Tibial nerve (tissue), 4 donors: ENCODE measurements around the gene STARD10. TPM values are rescaled to one million over a fixed set of nuclear protein-coding genes. Genes with fewer than 3 reads are reported as not detected.

Experiments
- DNase-seq, 2 donors: peaks; one replicate each; pipeline ENCODE4 v3.0.0-alpha.2; 2019; ENCODE audit warnings: low spot score in 2 of 2
- H3K27ac ChIP-seq, 4 donors: fragments of 200-600 bp; sonication (generic) in 3 of 4; one replicate each; pipeline ENCODE4 v1.5.1; 2017 to 2019; ENCODE audit warnings: mild to moderate bottlenecking in 1 of 4
- H3K27me3 ChIP-seq, 2 donors: fragments of 200-600 bp; sonication (generic) in 1 of 2; one replicate each; pipeline versions ENCODE4 v1.5.1 to v1.6.0; 2017 to 2019
- H3K36me3 ChIP-seq, 3 donors: fragments of 200-600 bp; sonication (generic); one replicate each; pipeline ENCODE4 v1.5.1; 2018 to 2019
- H3K4me1 ChIP-seq, 4 donors: fragments of 200-600 bp; sonication (generic) in 3 of 4; one replicate each; pipeline ENCODE4 v1.5.1; 2017 to 2019
- H3K4me3 ChIP-seq, 4 donors: fragments of 200-600 bp; sonication (generic) in 3 of 4; one replicate each; pipeline ENCODE4 v1.5.1; 2017 to 2019; ENCODE audit warnings: mild to moderate bottlenecking in 1 of 4, moderate library complexity in 1 of 4
- H3K9me3 ChIP-seq, 4 donors: fragments of 200-600 bp; sonication (generic) in 3 of 4; one replicate each; pipeline ENCODE4 v1.5.1; 2017 to 2019
- CTCF ChIP-seq, 5 experiments: fragments of 200-600 bp in 3 of 5; fragments of 450-650 bp in 2 of 5; sonication (generic) in 3 of 5; IDR thresholded peaks; one replicate each; pipeline ENCODE4 v1.5.1; 2016 to 2019; ENCODE audit warnings: antibody characterized with exemption in 5 of 5, mild to moderate bottlenecking in 3 of 5, moderate library complexity in 2 of 5
- EP300 ChIP-seq, 2 donors: sonication (generic); formaldehyde crosslinking; IDR thresholded peaks; one replicate each; pipeline ENCODE4 v1.6.1; 2017; ENCODE audit warnings: antibody characterized with exemption in 2 of 2, mild to moderate bottlenecking in 1 of 2
- POLR2A ChIP-seq, 2 donors: fragments of 450-650 bp; IDR thresholded peaks; one replicate each; pipeline ENCODE4 v1.6.1; 2017; ENCODE audit warnings: antibody characterized with exemption in 2 of 2, mild to moderate bottlenecking in 2 of 2, moderate library complexity in 2 of 2
- WGBS, 2 donors: methylation state at CpG; one replicate each; pipeline ENCODE4 v1.1.5; 2018; 5-methylcytosine and 5-hydroxymethylcytosine counted together
- total RNA-seq, 4 donors: library from RNA; depleted of rRNA; stranded (reverse); fragments of >200 nt; gene quantifications; one replicate each; pipeline ENCODE4 v1.1.0, GENCODE V29; 2016

The STARD10 gene
- total RNA-seq, 4 donors from 2014 or later: 19.4 to 31.5 (median 23.7) TPM

GRCh38 chr11:72769680-72770079 lies 24.2 kb downstream of the STARD10 start:
- DNase-seq: no peak
- WGBS, 2 donors: 79 to 80% methylated on average over 4 of the region's 4 CpGs
- Histone ChIP-seq H3K27me3 (no peaks in the 10 kb centered on the region), H3K9me3 (no peaks in the 10 kb centered on the region), H3K4me1 (peaks cover 0 to 16% (median 1%) of the 10 kb centered on the region in 4 donors), H3K27ac (no peak overlapping the region), H3K4me3 (no peak overlapping the region), H3K36me3 (peaks cover 0 to 3% (median 0%) of the 10 kb centered on the region in 3 donors)
- TF ChIP-seq CTCF (IDR thresholded peaks at IDR 0.05) (no peak), EP300 (IDR thresholded peaks at IDR 0.05) (no peak), POLR2A (IDR thresholded peaks at IDR 0.05) (no peak)

GRCh38 chr11:72768581-72768980 lies 25.3 kb downstream of the STARD10 start:
- WGBS, 2 donors: 96 to 98% methylated on average over 3 of the region's 3 CpGs

GRCh38 chr11:72767203-72768062 lies 26.4 kb downstream of the STARD10 start:
- 96 to 100% methylated on average over 4 of the region's 4 CpGs for WGBS, 2 donors
- H3K4me1 ChIP-seq: no peaks in the 10 kb centered on the region
- no peak for DNase-seq

More at GRCh38 chr11:72768581-72768980, 25.3 kb downstream of the STARD10 start:
- no peaks in the 10 kb centered on the region for H3K9me3 ChIP-seq
- no peak overlapping the region for H3K4me3 ChIP-seq
- H3K36me3 ChIP-seq: peaks cover 0 to 7% (median 0%) of the 10 kb centered on the region in 3 donors
- no peaks in the 10 kb centered on the region for H3K27me3 ChIP-seq
- no peak overlapping the region for H3K27ac ChIP-seq
- no peak for DNase-seq
- TF ChIP-seq CTCF (IDR thresholded peaks at IDR 0.05) (no peak), EP300 (IDR thresholded peaks at IDR 0.05) (no peak), POLR2A (IDR thresholded peaks at IDR 0.05) (no peak)
- H3K4me1 ChIP-seq: peaks cover 0 to 8% (median 1%) of the 10 kb centered on the region in 4 donors

GRCh38 chr11:72766152-72766902 lies 27.5 kb downstream of the STARD10 start:
- Histone ChIP-seq H3K27me3 (no peaks in the 10 kb centered on the region), H3K9me3 (no peaks in the 10 kb centered on the region), H3K36me3 (peaks cover 0 to 6% (median 0%) of the 10 kb centered on the region in 3 donors), H3K4me1 (no peaks in the 10 kb centered on the region), H3K4me3 (no peak overlapping the region), H3K27ac (no peak overlapping the region)
- no peak for TF ChIP-seq CTCF (IDR thresholded peaks at IDR 0.05)
- no peak for TF ChIP-seq POLR2A (IDR thresholded peaks at IDR 0.05)
- no peak for TF ChIP-seq EP300 (IDR thresholded peaks at IDR 0.05)
- no peak for DNase-seq
- WGBS, 2 donors: 75 to 83% methylated on average over 12 of the region's 12 CpGs

More at GRCh38 chr11:72767203-72768062, 26.4 kb downstream of the STARD10 start:
- Histone ChIP-seq H3K27ac (no peak overlapping the region), H3K36me3 (peaks cover 0 to 7% (median 0%) of the 10 kb centered on the region in 3 donors), H3K4me3 (no peak overlapping the region), H3K27me3 (no peaks in the 10 kb centered on the region), H3K9me3 (no peaks in the 10 kb centered on the region)
- TF ChIP-seq POLR2A (IDR thresholded peaks at IDR 0.05) (no peak), CTCF (IDR thresholded peaks at IDR 0.05) (no peak), EP300 (IDR thresholded peaks at IDR 0.05) (no peak)
